H1 (cell line): Measurements from ENCODE around the gene RAB11FIP5. TPM values are rescaled to one million over a fixed set of nuclear protein-coding genes. Genes with fewer than 3 reads are reported as not detected.

Experiments used
- CTCF ChIA-PET: fragments of 300-600 bp; sonication (Branson Sonifier 250); formaldehyde crosslinking; loops from one replicate; lab custom pipeline; 2021; ENCODE audit not compliant: partially characterized antibody; lab: Charles Lee
- POLR2A ChIA-PET: fragments of 300-600 bp; sonication (Branson Sonifier 250); formaldehyde crosslinking; loops from one replicate; lab custom pipeline; 2021; ENCODE audit warnings: inconsistent platforms; ENCODE audit not compliant: partially characterized antibody; lab: Charles Lee
- DNase-seq, 2 experiments: peaks; one replicate each; pipeline versions ENCODE4 v3.0.0 to v3.0.0-alpha.2; 2010 to 2022; ENCODE audit warnings: low spot score in 2 of 2, low read depth in 1 of 2, mixed read lengths in 1 of 2
- FAIRE-seq: peaks from 2 replicates; lab custom pipeline; 2011; peaks lifted over from hg19 to GRCh38; lab: Jason Lieb, UNC
- H2AFZ ChIP-seq: 2 replicates; pipeline ENCODE4 v1.8.1; 2012; ENCODE audit warnings: low read length, inconsistent platforms
- H2AK5ac ChIP-seq: 2 replicates; pipeline ENCODE4 v1.6.1; 2013; ENCODE audit warnings: low read depth, low read length
- H2BK120ac ChIP-seq: replicated peaks from 2 replicates; pipeline ENCODE3; 2013; ENCODE audit warnings: low read depth, low read length, inconsistent platforms
- H2BK12ac ChIP-seq: 2 replicates; pipeline ENCODE4 v1.6.1; 2013; ENCODE audit warnings: low read depth, low read length
- H2BK15ac ChIP-seq: 2 replicates; pipeline ENCODE4 v1.6.1; 2013; ENCODE audit warnings: low read length
- H2BK20ac ChIP-seq: 2 replicates; pipeline ENCODE4 v1.6.1; 2013; ENCODE audit warnings: low read length
- H2BK5ac ChIP-seq: 2 replicates; pipeline ENCODE4 v1.6.1; 2013; ENCODE audit warnings: low read depth, low read length
- H3K14ac ChIP-seq: 2 replicates; pipeline ENCODE4 v1.6.1; 2013; ENCODE audit warnings: inconsistent platforms; ENCODE audit not compliant: insufficient read length
- H3K18ac ChIP-seq: 2 replicates; pipeline ENCODE4 v1.6.1; 2013; ENCODE audit warnings: low read length; ENCODE audit errors: extremely low read depth
- H3K23ac ChIP-seq: 2 replicates; pipeline ENCODE4 v1.6.1; 2013; ENCODE audit warnings: inconsistent platforms; ENCODE audit not compliant: insufficient read length
- H3K23me2 ChIP-seq: 2 replicates; pipeline ENCODE4 v1.6.1; 2013; ENCODE audit warnings: low read depth, low read length
- H3K27ac ChIP-seq: 2 replicates; pipeline ENCODE4 v1.6.1; 2011; ENCODE audit warnings: low read depth, low read length, inconsistent platforms
- H3K27me3 ChIP-seq, 4 experiments: replicated peaks in 1 of 4; 1 replicate in 1 of 4; 2 replicates in 3 of 4; pipeline versions ENCODE4 v1.6.1 to v1.8.1; 2011 to 2013; ENCODE audit warnings: low read length in 3 of 4, mild to moderate bottlenecking in 3 of 4, inconsistent platforms in 2 of 4, mixed read lengths in 2 of 4, moderate library complexity in 1 of 4; ENCODE audit not compliant: control insufficient read depth in 3 of 4, insufficient read depth in 3 of 4; ENCODE audit errors: extremely low read depth in 1 of 4
- H3K36me3 ChIP-seq, 4 experiments: 2 replicates each; pipeline versions ENCODE4 v1.6.1 to v1.8.1; 2011 to 2013; ENCODE audit warnings: mild to moderate bottlenecking in 4 of 4, low read length in 3 of 4, moderate library complexity in 2 of 4, control low read depth in 1 of 4, inconsistent platforms in 1 of 4; ENCODE audit not compliant: insufficient read depth in 4 of 4, control insufficient read depth in 2 of 4
- H3K4ac ChIP-seq: replicated peaks from 2 replicates; pipeline ENCODE3; 2013; ENCODE audit warnings: low read length, low read depth, mixed read lengths, inconsistent platforms; ENCODE audit not compliant: insufficient read length
- H3K4me1 ChIP-seq, 4 experiments: replicated peaks in 1 of 4; 1 replicate in 1 of 4; 2 replicates in 3 of 4; pipeline versions ENCODE4 v1.6.1 to v1.8.1; 2011 to 2013; ENCODE audit warnings: low read length in 3 of 4, inconsistent platforms in 2 of 4, mixed read lengths in 1 of 4; ENCODE audit not compliant: insufficient read depth in 4 of 4, control insufficient read depth in 3 of 4
- H3K4me2 ChIP-seq, 2 experiments: 2 replicates each; pipeline versions ENCODE4 v1.6.1 to v1.8.1; 2011 to 2013; ENCODE audit warnings: low read depth in 2 of 2, low read length in 2 of 2, control low read depth in 1 of 2, inconsistent platforms in 1 of 2, mild to moderate bottlenecking in 1 of 2; ENCODE audit not compliant: insufficient read depth in 1 of 2
- H3K4me3 ChIP-seq, 4 experiments: fragments of 200-600, 300-600 bp in 1 of 4; sonication (generic), shearing (Covaris generic), sonication (Bioruptor Twin) in 1 of 4; 2 replicates each; pipeline versions ENCODE4 v1.5.1 to v1.8.1; 2011 to 2016; ENCODE audit warnings: low read length in 4 of 4, low read depth in 3 of 4, control low read depth in 2 of 4, inconsistent platforms in 2 of 4, mild to moderate bottlenecking in 2 of 4, mixed read lengths in 1 of 4, moderate library complexity in 1 of 4; ENCODE audit not compliant: insufficient read depth in 2 of 4; ENCODE audit errors: extremely low read depth in 1 of 4
- H3K56ac ChIP-seq: replicated peaks from 2 replicates; pipeline ENCODE3; 2013; ENCODE audit warnings: low read depth, mild to moderate bottlenecking, mixed read lengths, low read length, inconsistent platforms; ENCODE audit not compliant: insufficient read length
- H3K79me1 ChIP-seq: 2 replicates; pipeline ENCODE4 v1.6.1; 2013; ENCODE audit warnings: low read depth, low read length, control low read depth
- H3K79me2 ChIP-seq, 2 experiments: 2 replicates each; pipeline versions ENCODE4 v1.6.1 to v1.8.1; 2012 to 2013; ENCODE audit warnings: low read length in 2 of 2, mild to moderate bottlenecking in 2 of 2, inconsistent platforms in 1 of 2; ENCODE audit not compliant: insufficient read depth in 2 of 2, control insufficient read depth in 1 of 2
- H3K9ac ChIP-seq, 4 experiments: replicated peaks in 1 of 4; 1 replicate in 1 of 4; 2 replicates in 3 of 4; pipeline versions ENCODE4 v1.6.1 to v1.8.1; 2011 to 2013; ENCODE audit warnings: low read depth in 3 of 4, low read length in 3 of 4, control low read depth in 2 of 4, mild to moderate bottlenecking in 2 of 4, moderate library complexity in 2 of 4, inconsistent platforms in 1 of 4; ENCODE audit errors: extremely low read depth in 1 of 4
- H3K9me3 ChIP-seq, 2 experiments: 2 replicates each; pipeline versions ENCODE4 v1.6.1 to v1.8.1; 2012 to 2013; ENCODE audit warnings: mild to moderate bottlenecking in 2 of 2, moderate library complexity in 2 of 2, control low read depth in 1 of 2, inconsistent platforms in 1 of 2, low read depth in 1 of 2, low read length in 1 of 2, mixed read lengths in 1 of 2; ENCODE audit not compliant: insufficient read depth in 2 of 2
- H4K20me1 ChIP-seq, 2 experiments: replicated peaks in 1 of 2; 2 replicates each; pipeline versions ENCODE3 to v1.8.1; 2011 to 2013; ENCODE audit warnings: inconsistent platforms in 2 of 2, low read length in 2 of 2, mild to moderate bottlenecking in 1 of 2; ENCODE audit not compliant: insufficient read depth in 2 of 2, control insufficient read depth in 1 of 2
- H4K5ac ChIP-seq: 2 replicates; pipeline ENCODE4 v1.6.1; 2013; ENCODE audit warnings: low read length, low read depth, mixed read lengths, inconsistent platforms; ENCODE audit not compliant: insufficient read length
- H4K8ac ChIP-seq: 2 replicates; pipeline ENCODE4 v1.8.0; 2013; ENCODE audit warnings: mild to moderate bottlenecking, moderate library complexity, low read length, inconsistent platforms; ENCODE audit not compliant: insufficient read depth; ENCODE audit errors: extremely low read depth
- H4K91ac ChIP-seq: replicated peaks from 2 replicates; pipeline ENCODE3; 2013; ENCODE audit warnings: low read length, mixed read lengths, inconsistent platforms; ENCODE audit not compliant: insufficient read length
- CHD1 ChIP-seq: IDR thresholded peaks from 2 replicates; pipeline ENCODE4 v1.6.1; 2012; ENCODE audit warnings: low read depth, low read length, improper control_type of control experiment
- E2F6 ChIP-seq: IDR thresholded peaks from 2 replicates; pipeline ENCODE4 v1.6.1; 2012; ENCODE audit warnings: inconsistent platforms
- GABPA ChIP-seq: IDR thresholded peaks from 2 replicates; pipeline ENCODE4 v1.6.1; 2011; ENCODE audit warnings: mild to moderate bottlenecking, low read length, moderate library complexity, borderline replicate concordance; ENCODE audit not compliant: insufficient read depth
- HDAC2 ChIP-seq, 2 experiments: fragments of 300-600 bp in 1 of 2; sonication (generic) in 1 of 2; IDR thresholded peaks; 2 replicates each; pipeline ENCODE4 v1.6.1; 2011 to 2012; ENCODE audit warnings: low read depth in 2 of 2, low read length in 2 of 2, mild to moderate bottlenecking in 2 of 2, moderate library complexity in 2 of 2, borderline replicate concordance in 1 of 2, inconsistent platforms in 1 of 2
- KDM5A ChIP-seq: fragments of 200-600 bp; IDR thresholded peaks from 2 replicates; pipeline ENCODE4 v1.7.1; 2012; ENCODE audit warnings: mild to moderate bottlenecking, low read length, inconsistent platforms, mixed read lengths
- POU5F1 ChIP-seq: IDR thresholded peaks from 2 replicates; pipeline ENCODE4 v1.6.1; 2011; ENCODE audit warnings: low read depth, mild to moderate bottlenecking, low read length, moderate library complexity
- RXRA ChIP-seq: IDR thresholded peaks from 2 replicates; pipeline ENCODE4 v1.6.1; 2011; ENCODE audit warnings: low read depth, mild to moderate bottlenecking, low read length, moderate library complexity; ENCODE audit not compliant: insufficient read depth
- SIX5 ChIP-seq: IDR thresholded peaks from 2 replicates; pipeline ENCODE4 v1.6.1; 2011; ENCODE audit warnings: mild to moderate bottlenecking, low read depth, low read length
- YY1 ChIP-seq: IDR thresholded peaks from 2 replicates; pipeline ENCODE4 v1.6.1; 2011; ENCODE audit warnings: low read depth, mild to moderate bottlenecking, low read length
- ZNF274 ChIP-seq: IDR thresholded peaks from 2 replicates; pipeline ENCODE4 v1.7.0; 2012; ENCODE audit warnings: low read length, borderline replicate concordance; ENCODE audit errors: extremely low read depth
- whole genome bisulfite sequencing, 2 experiments: shearing (Covaris generic) in 1 of 2; methylation state at CpG; one replicate each; pipeline versions ENCODE4 v1.1.6 to v1.1.7; 2013 to 2015; ENCODE audit warnings: low lambda C conversion rate in 2 of 2, mixed read lengths in 2 of 2, inconsistent platforms in 1 of 2, low coverage in 1 of 2, missing lambda C conversion rate in 1 of 2; ENCODE audit not compliant: insufficient replicate concordance in 2 of 2, insufficient coverage in 1 of 2, insufficient read length in 1 of 2; ENCODE audit errors: extremely low coverage in 1 of 2, missing lambda C conversion rate in 1 of 2; 5-methylcytosine and 5-hydroxymethylcytosine counted together
- polyA plus RNA-seq, 7 experiments: library from polyadenylated mRNA; depleted of rRNA in 3 of 7; stranded (reverse) in 5 of 7; unstranded in 2 of 7; fragments of >200 nt in 5 of 7; fragments of 200-250 nt in 2 of 7; gene quantifications; 1 replicate in 5 of 7; 2 replicates in 1 of 7; 4 replicates in 1 of 7; pipeline versions ENCODE4 v1.2.1 to v1.2.3, GENCODE V29; 2011 to 2013; ENCODE audit warnings: missing spikeins in 2 of 7, mixed read lengths in 2 of 7
- total RNA-seq: library from RNA; stranded (reverse); fragmentation: NEBNext Ultra II Directional; extraction: Animal tissue kit (Norgen Biotek cat#: 25700); gene quantifications from 2 replicates; pipeline ENCODE4 v1.2.1, GENCODE V29; 2021

RAB11FIP5 gene
- total and polyA plus RNA-seq, 2 of the 8 experiments (the other 6 are each of a cell fraction or from before 2014, with no cell fraction given) = 6.3 to 17.0 TPM

- Histone ChIP-seq H4K8ac (no peak overlapping the region), H3K9ac (no peak overlapping the region), H3K9me3 (no peaks in the 10 kb centered on the region)
Observed at GRCh38 chr2:73032702-73033097, 80.0 kb downstream of the RAB11FIP5 start.

More at GRCh38 chr2:73032702-73033097, 80.0 kb downstream of the RAB11FIP5 start:
- peaks cover 5 to 10% of the 10 kb centered on the region in 2 experiments for H4K20me1 ChIP-seq
- H3K79me1 ChIP-seq = no peaks in the 10 kb centered on the region
- CTCF ChIA-PET = interaction anchor here (0.8 to 1.9 kb wide), 4 partner anchors 35 to 61 kb away, joined by 3 to 7 read pairs (median 4); no protein-coding TSS in a partner anchor
- no peak overlapping the region for H3K4me2 ChIP-seq
- H4K91ac ChIP-seq = no peak overlapping the region
- H3K14ac ChIP-seq = no peak overlapping the region
- POLR2A ChIA-PET = no interaction called here
- no peak overlapping the region for H2BK15ac ChIP-seq
- WGBS, 2 experiments = 86% methylated on average over 5 of the region's 5 CpGs; no CpG with 5 or more reads in 1 of the 2 experiments
- no peak overlapping the region for H2BK5ac ChIP-seq
- DNase-seq = no peak
- no peak overlapping the region for H3K4me3 ChIP-seq
- H3K4me1 ChIP-seq = peaks cover 0 to 16% (median 8%) of the 10 kb centered on the region in 4 experiments; a peak in 5 of 7 replicates
- no peak overlapping the region for H3K18ac ChIP-seq
- H4K5ac ChIP-seq = no peak overlapping the region
- no peak for FAIRE-seq
- no peak overlapping the region for H3K56ac ChIP-seq
- no peak overlapping the region for H3K4ac ChIP-seq
- no peak overlapping the region for H2BK12ac ChIP-seq
- H3K27ac ChIP-seq = no peak overlapping the region
- H3K23ac ChIP-seq = no peak overlapping the region
- H2BK120ac ChIP-seq = no peak overlapping the region
- no peaks in the 10 kb centered on the region for H3K27me3 ChIP-seq
- no peak overlapping the region for H2BK20ac ChIP-seq
- no peaks in the 10 kb centered on the region for H3K23me2 ChIP-seq
- no peaks in the 10 kb centered on the region for H3K79me2 ChIP-seq
- no peak overlapping the region for H2AK5ac ChIP-seq
- no peaks in the 10 kb centered on the region; a peak in 1 of 8 replicates for H3K36me3 ChIP-seq
- TF ChIP-seq CHD1 (no peak), HDAC2 (IDR thresholded peaks at IDR 0.05; ENCODE audit: borderline replicate concordance in 1 of 2, low read depth in 2 of 2, low read length in 2 of 2) (no peak), SIX5 (no peak), GABPA (no peak), RXRA (no peak), YY1 (no peak), KDM5A (no peak), ZNF274 (no peak), POU5F1 (no peak), E2F6 (no peak)
- H2AFZ ChIP-seq = no peak overlapping the region
